GM10266 (cell line): ENCODE data around the gene SYK.

Experiments
- DNase-seq: peaks from one replicate; pipeline ENCODE4 v3.0.0; 2012; ENCODE audit errors: extremely low spot score
- TF ChIP-seq, protein P1 (sequence below): IDR thresholded peaks from 2 replicates; pipeline ENCODE4 v1.5.1; 2012; ENCODE audit warnings: mild to moderate bottlenecking, low read depth; ENCODE audit not compliant: control insufficient read depth, insufficient read depth; ENCODE audit errors: missing control alignments

The SYK gene

DNA sequence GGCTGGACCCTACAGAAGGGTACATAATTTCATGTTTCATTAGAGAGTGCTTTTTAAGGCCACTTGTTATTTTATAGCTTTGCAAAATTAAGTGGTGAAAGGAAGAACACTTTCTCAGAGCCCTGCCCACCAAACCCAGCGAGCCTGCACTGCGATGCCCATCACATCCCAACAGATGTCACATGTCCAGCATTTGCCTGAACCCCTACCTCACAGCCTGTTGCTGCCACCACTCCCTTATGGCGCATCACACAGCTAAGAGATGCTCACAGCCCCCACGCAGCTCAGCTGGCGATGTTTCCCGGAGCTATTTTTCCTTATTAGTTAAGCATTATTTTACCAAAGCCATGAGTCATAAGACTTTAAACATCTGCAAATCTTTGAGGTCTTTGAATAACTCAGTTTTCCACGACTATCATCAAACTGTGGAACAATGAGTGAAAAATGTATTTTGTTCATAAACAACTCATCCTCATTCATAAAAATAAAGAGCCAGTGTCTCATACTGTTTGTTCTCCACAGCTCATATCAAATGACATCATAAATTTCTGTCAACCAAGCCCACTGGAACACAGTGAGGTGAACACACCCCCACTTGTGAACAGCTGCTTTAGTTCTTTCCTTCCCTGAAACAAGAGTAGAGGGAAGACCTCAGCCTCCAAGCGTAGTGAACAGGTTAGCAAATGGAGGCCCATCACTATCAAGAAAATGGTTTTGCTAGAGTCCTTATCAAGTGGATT lies 104.9 kb downstream of the SYK start:
- no peak for DNase-seq
- TF ChIP-seq, protein P1, sequence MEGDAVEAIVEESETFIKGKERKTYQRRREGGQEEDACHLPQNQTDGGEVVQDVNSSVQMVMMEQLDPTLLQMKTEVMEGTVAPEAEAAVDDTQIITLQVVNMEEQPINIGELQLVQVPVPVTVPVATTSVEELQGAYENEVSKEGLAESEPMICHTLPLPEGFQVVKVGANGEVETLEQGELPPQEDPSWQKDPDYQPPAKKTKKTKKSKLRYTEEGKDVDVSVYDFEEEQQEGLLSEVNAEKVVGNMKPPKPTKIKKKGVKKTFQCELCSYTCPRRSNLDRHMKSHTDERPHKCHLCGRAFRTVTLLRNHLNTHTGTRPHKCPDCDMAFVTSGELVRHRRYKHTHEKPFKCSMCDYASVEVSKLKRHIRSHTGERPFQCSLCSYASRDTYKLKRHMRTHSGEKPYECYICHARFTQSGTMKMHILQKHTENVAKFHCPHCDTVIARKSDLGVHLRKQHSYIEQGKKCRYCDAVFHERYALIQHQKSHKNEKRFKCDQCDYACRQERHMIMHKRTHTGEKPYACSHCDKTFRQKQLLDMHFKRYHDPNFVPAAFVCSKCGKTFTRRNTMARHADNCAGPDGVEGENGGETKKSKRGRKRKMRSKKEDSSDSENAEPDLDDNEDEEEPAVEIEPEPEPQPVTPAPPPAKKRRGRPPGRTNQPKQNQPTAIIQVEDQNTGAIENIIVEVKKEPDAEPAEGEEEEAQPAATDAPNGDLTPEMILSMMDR = no peak

DNA sequence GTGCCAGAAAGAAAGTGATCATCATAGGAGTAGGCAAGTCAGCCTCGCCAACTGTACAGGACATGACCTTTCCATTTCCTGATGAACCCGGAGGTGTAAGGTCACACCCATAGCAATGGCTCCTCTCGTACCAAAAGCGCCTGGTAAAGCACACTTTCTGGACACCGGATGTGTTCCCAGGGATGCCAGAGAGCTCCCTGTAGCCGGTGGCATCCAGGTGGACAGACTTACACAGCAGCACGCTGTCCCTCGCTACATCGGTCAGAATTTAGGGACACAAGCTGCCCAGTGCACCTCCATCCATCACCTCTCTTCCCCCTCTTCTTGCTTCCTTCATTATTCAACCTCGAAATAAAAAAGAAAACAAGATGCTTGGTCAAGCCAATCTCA lies 105.4 kb downstream of the SYK start:
- no peak for DNase-seq
- TF ChIP-seq, protein P1 = no peak

DNA sequence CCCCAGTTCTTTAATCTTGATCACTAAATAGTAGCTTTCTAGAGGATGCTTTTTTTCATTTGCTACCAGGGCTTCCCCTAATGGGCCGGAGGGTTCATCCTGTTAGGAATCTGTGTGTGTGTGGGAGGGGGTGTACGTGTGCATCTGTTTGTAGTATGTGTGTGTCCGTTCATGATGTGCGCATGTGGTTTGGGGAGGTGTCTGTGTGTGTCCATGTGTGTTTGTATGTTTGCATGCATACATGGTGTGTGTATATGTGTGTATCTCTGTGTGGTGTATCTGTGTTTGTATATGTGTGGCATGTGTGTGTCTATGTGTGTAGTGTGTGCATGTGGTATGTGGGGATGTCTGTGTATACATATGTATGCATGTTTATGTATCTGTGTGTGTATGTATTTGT lies 106.2 kb downstream of the SYK start:
- TF ChIP-seq, protein P1 = no peak
- DNase-seq = no peak

DNA sequence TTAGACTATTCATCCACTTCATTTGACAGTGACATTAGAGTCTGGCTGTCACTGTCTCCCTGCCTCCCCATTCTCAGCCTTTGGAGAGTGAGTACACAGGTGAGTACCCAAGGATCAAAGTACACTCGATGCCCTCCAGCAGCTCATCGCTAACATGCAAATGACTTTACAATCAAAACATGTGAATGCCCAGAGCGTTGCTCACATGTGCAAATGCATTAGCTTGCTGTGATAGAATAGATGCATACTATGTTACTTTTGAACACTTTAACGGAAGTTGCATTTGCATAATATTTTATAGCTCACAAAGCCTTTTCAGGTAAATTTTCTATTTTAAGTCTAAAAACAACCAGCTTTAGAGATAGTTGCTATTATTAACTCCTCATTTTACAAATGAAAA lies 107.6 kb downstream of the SYK start:
- TF ChIP-seq, protein P1 = no peak
- DNase-seq = no peak

DNA sequence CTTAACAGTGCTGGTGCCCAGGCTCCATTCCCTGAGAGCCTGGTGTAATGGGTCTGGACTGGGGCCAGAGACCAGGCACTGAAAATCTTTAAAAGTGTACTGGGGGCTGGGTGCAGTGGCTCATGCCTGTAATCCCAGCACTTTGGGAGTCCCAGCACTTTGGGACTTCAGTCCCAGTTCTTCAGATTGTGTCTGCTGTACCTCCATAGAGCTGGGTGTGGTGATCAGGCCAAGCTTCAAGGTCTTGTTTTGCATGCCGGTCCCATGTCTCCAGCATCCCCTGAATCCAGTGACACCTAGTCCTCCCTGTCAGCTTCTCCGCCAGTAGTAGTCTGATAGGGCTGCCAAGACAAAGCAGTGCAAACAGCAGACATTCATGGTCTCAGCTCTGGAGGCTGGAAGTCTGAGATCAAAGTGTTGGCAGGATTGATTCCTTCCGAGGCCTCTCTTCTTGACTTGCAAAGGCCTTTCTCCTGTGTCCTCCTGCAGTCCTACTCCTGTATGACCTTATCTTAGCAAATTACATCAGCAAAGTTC lies 108.2 kb downstream of the SYK start:
- no peak for DNase-seq
- TF ChIP-seq, protein P1 = no peak

DNA sequence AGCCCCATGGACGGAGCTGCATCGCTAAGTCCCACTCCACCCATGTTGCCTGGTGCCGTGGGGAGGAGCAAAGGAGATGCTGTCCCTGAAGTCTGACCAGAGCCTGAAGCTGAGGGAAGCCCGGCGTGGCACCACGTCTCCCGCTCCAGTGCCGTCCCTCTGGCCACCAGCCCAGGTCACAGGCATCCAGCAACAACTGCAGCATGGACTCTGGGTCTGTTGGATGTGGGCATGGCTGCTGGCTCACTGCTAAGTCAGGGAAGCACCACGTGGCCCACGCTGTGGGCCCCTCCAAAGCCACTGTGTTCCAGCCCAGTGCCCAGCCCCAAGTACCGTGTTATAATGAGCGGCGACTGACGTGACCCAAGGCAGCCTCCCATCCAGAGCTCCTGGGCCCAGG lies 112.6 kb downstream of the SYK start:
- TF ChIP-seq, protein P1 = no peak
- no peak for DNase-seq

DNA sequence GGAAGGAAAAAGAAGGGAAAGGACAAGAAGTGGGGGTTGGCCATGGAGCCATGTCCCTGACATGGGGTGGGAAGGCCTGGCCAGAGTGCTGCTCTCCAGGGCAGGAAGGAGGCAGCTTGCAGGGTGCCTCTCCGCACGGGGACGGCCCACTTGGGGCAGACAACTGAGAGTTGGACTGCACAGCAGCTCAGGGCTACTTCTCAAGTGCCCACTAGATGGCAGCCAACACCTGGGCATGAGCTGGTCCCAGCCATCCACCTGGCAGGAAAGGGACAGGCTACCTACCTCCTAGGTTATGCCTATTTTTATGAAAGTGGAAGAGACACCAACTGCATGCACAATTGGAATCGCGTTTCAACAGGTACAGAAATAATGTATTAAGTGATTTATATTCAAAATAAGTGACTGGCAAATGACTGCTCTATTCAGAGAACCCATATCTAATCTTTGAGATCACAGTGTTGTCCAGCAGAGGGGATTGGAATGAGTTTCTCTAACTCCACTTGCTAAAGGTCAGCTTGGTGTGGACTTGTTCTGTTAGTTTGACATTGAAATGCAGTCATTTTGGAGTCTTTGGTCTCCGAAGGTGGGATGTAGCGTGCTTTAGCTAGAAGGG lies 113.4 kb downstream of the SYK start:
- DNase-seq = peak; percentile 82
- TF ChIP-seq, protein P1 = peak; percentile 69
